Activated CD4-positive, alpha-beta memory T cell treated with anti-CD3 and anti-CD28 coated beads, Interleukin-2, amount 10 ng/mL, durations not matched to agents 7 days and 5 days (primary cell): ENCODE measurements around the gene KIAA0825. TPM values are rescaled to one million over a fixed set of nuclear protein-coding genes. Genes with fewer than 3 reads are reported as not detected.
A peak's percentile ranks its signal among the peaks of the same experiment; 100 is the strongest.
"Not testable (repeated sequence)": the region's sequence is repeated elsewhere in the genome, so short reads cannot be mapped to it uniquely, and the experiment has no call there.

Source experiments
- CTCF ChIA-PET: fragments of 350-600 bp; sonication (Branson Sonifier 250); formaldehyde crosslinking; loops from one replicate; lab custom pipeline; 2021; ENCODE audit warnings: antibody characterized with exemption, inconsistent platforms; lab: Charles Lee
- POLR2A ChIA-PET: fragments of 350-600 bp; sonication (Branson Sonifier 250); formaldehyde crosslinking; loops from one replicate; lab custom pipeline; 2021; ENCODE audit warnings: antibody characterized with exemption; lab: Charles Lee
- DNase-seq: peaks from one replicate; pipeline ENCODE4 v3.0.0-alpha.2; 2020
- H3K27ac Mint-ChIP-seq: one replicate; pipeline ENCODE4 v1.8.0; 2021; ENCODE audit warnings: mild to moderate bottlenecking, mixed read lengths
- H3K27me3 Mint-ChIP-seq: one replicate; pipeline ENCODE4 v1.8.0; 2021; ENCODE audit warnings: mixed read lengths
- H3K36me3 Mint-ChIP-seq: one replicate; pipeline ENCODE4 v1.8.0; 2021; ENCODE audit warnings: low read depth, mixed read lengths
- H3K4me1 Mint-ChIP-seq: one replicate; pipeline ENCODE4 v1.8.0; 2021; ENCODE audit warnings: mixed read lengths
- H3K4me3 Mint-ChIP-seq: one replicate; pipeline ENCODE4 v1.8.0; 2021; ENCODE audit warnings: mild to moderate bottlenecking, mixed read lengths
- H3K9me3 Mint-ChIP-seq: one replicate; pipeline ENCODE4 v1.8.0; 2021; ENCODE audit warnings: mixed read lengths
- total RNA-seq, 2 experiments: library from RNA; stranded (reverse); gene quantifications; one replicate each; pipeline ENCODE4 v1.2.3, GENCODE V29; 2021

The KIAA0825 gene
- total RNA-seq, 2 experiments from 2014 or later = 1.5 to 1.7 TPM

DNA sequence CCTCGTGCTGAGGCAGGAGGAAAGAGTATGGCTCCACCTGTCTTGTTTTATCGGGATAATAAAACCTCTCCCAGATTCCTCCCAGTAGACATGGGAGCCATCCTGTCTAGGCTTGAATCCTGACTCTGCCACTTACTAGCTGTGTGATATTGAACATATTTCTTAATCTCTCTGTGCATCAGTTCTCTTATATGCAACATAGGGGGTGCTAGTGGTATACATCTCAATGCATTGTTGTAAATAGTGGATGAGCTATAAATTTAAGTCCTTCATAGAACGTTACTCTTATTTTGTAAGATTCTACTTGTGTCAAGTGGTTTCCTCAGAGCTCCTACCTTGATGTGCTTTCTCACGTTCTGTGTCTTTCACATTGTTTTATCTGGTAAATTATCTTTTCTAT lies 459.3 kb downstream of the KIAA0825 start:
- no peaks in the 10 kb centered on the region for H3K4me1 Mint-ChIP-seq
- H3K36me3 Mint-ChIP-seq = no peaks in the 10 kb centered on the region
- CTCF ChIA-PET = interaction anchor here (1.3 kb wide), 1 partner anchor 579 kb away, joined by 5 read pairs; no protein-coding TSS in a partner anchor
- no peaks in the 10 kb centered on the region for H3K9me3 Mint-ChIP-seq
- no peaks in the 10 kb centered on the region for H3K27me3 Mint-ChIP-seq
- no peak for DNase-seq
- POLR2A ChIA-PET = no interaction called here
- H3K4me3 Mint-ChIP-seq = no peak overlapping the region
- no peak overlapping the region for H3K27ac Mint-ChIP-seq

DNA sequence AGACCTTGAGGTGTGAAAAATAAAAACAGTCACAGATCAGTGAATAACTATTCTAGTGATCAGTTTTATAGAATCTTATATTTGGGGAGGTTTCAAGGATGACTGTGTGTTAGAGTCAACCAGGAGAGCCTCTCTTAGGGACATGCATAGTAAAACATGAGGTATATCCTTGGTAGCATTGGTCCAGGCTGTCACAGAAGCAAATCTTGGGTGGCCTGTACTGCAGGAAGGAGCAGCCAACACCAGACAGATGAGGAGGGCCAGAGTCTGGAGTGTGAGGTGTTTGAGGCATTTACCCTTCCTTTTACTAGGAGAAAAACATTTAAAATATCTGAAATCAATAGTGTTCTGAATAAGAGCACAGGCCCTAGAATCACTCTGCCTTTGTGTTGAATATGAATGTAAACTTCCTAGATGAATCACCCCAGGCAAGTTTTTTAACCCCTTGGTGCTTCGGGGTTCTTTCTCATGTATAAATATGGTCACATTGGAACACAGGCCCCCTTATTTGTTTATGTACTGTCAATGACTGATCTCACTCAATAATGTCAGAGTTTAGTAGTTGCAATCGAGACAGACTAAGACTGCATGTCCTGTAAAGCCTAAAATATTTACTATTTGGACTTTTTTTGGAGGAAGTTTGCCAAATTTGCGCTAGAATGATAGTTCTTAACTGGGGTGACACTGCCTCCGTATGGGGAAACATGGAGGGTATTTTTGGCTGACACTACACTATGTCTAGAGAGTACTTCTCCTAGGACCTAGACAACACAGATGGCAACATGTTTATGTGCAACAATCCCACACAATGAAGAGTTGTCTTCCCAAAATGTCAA lies 460.5 kb downstream of the KIAA0825 start:
- ChIA-PET POLR2A (no interaction called here), CTCF (no interaction called here)
- H3K4me1 Mint-ChIP-seq = no peaks in the 10 kb centered on the region
- no peaks in the 10 kb centered on the region for H3K36me3 Mint-ChIP-seq
- no peak overlapping the region for H3K4me3 Mint-ChIP-seq
- H3K9me3 Mint-ChIP-seq = no peaks in the 10 kb centered on the region
- H3K27me3 Mint-ChIP-seq = no peaks in the 10 kb centered on the region
- no peak overlapping the region for H3K27ac Mint-ChIP-seq
- DNase-seq = no peak

DNA sequence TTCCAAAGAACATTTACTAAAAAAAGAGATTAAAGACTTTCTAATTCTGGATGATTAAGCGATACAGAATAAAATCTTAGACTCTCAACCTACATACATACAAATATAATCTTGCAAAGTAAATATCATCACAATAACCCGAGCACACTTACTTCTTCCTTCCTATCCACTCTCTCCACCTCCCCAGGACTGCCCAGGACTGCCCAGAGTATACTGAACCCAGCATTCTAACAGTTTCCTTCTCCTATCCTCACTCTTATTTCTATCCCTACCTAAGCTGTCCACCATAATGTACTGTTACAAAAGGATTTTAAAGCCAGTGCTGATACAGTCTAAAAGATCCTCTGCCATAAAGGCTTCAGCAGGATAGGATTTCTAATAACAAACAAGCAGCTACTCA lies 463.7 kb downstream of the KIAA0825 start:
- Mint-ChIP-seq H3K9me3 (no peaks in the 10 kb centered on the region), H3K4me3 (no peak overlapping the region), H3K27ac (no peak overlapping the region), H3K27me3 (no peaks in the 10 kb centered on the region), H3K4me1 (no peaks in the 10 kb centered on the region), H3K36me3 (no peaks in the 10 kb centered on the region)
- no peak for DNase-seq
- ChIA-PET POLR2A (no interaction called here), CTCF (no interaction called here)

DNA sequence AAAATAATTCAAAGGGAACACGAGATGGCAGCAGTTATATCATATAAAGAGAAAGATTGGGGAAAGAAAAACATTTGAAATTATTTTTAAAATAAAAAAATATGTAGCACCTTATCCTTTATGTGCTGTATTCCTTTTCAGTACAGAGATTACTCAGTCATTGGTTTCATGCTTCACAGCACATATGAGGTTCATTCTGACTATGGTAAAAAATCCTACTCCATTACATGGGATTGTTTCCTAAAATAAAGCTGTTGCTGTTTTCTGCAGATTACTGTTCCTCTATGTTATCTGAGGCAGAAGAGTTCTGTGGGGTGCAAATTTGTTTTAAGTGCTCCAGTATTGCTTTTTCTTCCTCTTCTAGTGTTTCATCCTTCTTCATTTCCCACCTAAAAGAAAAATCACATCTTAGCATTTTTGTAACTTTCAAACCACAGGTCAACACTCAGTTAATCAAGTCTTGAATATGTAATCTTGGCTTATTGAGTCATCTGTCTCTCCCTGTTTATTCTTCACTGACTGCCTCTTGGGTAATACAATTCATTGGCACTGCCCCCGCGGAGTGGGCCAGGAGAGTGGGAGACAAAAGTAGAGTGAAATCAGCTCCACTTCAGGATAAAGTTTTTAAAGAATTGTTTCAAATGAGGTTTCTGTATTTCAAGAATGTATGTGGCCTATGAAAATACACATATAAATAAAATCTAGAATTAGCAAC lies 464.5 kb downstream of the KIAA0825 start:
- CTCF ChIA-PET = no interaction called here

DNA sequence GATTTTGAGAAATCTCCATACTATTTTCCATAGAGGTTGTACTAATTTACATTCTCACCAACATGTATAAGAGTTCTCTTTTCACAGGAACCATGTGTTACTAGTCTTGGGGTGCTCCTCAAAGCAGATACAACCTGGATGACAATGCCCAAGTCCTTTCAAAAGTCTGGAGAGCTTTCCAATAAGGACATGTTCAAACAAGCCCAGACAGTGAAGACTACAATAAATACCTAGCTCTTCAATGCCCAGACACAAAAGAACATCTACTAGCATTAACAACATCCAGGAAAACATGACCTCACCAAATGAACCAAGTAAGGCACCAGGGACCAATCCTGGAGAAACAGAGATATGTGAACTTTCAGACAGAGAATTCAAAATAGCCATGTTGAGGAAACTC lies 474.8 kb downstream of the KIAA0825 start:
- POLR2A ChIA-PET, H3K4me1 Mint-ChIP-seq, CTCF ChIA-PET, H3K9me3 Mint-ChIP-seq, DNase-seq, H3K27ac Mint-ChIP-seq, H3K27me3 Mint-ChIP-seq, H3K4me3 Mint-ChIP-seq, H3K36me3 Mint-ChIP-seq: not testable (repeated sequence)

More for the DNA sequence above, 464.5 kb downstream of the KIAA0825 start:
- no peak overlapping the region for H3K27ac Mint-ChIP-seq
- H3K4me3 Mint-ChIP-seq = no peak overlapping the region
- no peaks in the 10 kb centered on the region for H3K4me1 Mint-ChIP-seq
- no peak for DNase-seq
- POLR2A ChIA-PET = no interaction called here
- no peaks in the 10 kb centered on the region for H3K36me3 Mint-ChIP-seq
- no peaks in the 10 kb centered on the region for H3K27me3 Mint-ChIP-seq
- H3K9me3 Mint-ChIP-seq = no peaks in the 10 kb centered on the region

DNA sequence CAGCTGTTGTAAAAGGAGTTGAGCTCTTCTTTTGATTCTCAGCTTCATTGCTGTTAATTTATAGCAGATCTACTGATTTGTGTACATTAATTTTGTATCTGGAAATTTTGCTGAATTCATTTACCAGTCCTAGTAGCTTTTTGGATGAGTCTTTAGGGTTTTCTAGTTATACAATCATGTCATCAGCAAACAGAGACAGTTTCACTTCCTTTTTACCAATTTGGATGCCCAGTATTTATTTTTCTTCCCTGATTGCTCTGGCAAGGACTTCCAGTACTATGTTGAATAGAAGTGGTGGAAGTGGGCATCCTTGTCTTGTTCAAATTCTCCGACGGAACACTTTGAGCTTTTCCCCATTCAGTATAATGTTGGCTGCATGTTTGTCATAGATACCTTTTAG lies 478.1 kb downstream of the KIAA0825 start:
- no peaks in the 10 kb centered on the region for H3K9me3 Mint-ChIP-seq
- ChIA-PET POLR2A (no interaction called here), CTCF (no interaction called here)
- peaks cover 5% of the 10 kb centered on the region for H3K27me3 Mint-ChIP-seq
- no peaks in the 10 kb centered on the region for H3K4me1 Mint-ChIP-seq
- no peak overlapping the region for H3K4me3 Mint-ChIP-seq
- no peak overlapping the region for H3K27ac Mint-ChIP-seq
- DNase-seq = no peak
- H3K36me3 Mint-ChIP-seq = no peaks in the 10 kb centered on the region

DNA sequence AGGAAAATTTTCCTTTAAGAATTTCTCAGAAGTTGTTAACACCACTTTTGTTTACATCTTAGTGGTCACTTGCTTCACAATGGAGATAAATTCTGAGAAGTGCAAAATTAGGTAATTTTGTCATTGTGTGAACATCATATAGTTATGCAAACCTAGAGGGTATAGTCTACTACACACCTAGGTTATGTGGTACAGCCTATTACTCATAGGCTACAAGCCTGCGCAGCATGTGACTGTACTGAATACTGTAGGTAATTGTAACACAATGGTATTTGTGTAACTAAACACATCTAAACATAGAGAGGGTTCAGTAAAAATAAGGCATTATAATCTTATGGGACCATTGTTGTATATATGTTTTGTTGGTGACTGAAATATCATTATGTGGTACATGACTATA lies 488.3 kb downstream of the KIAA0825 start:
- H3K4me1 Mint-ChIP-seq = no peaks in the 10 kb centered on the region
- no peak overlapping the region for H3K27ac Mint-ChIP-seq
- peaks cover 1% of the 10 kb centered on the region for H3K27me3 Mint-ChIP-seq
- H3K9me3 Mint-ChIP-seq = peaks cover 6% of the 10 kb centered on the region
- no peaks in the 10 kb centered on the region for H3K36me3 Mint-ChIP-seq
- H3K4me3 Mint-ChIP-seq = no peak overlapping the region
- no peak for DNase-seq
- ChIA-PET CTCF (no interaction called here), POLR2A (no interaction called here)

DNA sequence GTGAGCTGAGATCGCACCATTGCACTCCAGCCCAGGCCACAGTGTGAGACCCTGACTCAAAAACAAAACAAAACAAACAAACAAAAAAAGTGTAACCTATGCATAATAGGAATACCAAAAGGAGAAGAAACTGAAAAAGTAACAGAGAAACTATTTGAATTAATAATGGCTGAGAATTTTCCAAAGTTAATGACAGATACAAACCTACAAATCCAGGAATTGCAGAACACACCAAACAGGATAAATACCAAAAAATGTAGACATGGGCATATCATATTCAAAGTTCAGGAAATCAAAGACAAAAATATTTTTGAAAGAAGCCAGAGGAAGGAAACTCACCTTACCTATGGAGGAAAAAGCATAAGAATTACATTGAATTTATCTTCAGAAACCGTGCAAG lies 493.3 kb downstream of the KIAA0825 start:
- no peak for DNase-seq
- Mint-ChIP-seq H3K4me3 (no peak overlapping the region), H3K27me3 (peaks cover 3% of the 10 kb centered on the region), H3K36me3 (no peaks in the 10 kb centered on the region), H3K27ac (no peak overlapping the region), H3K9me3 (no peaks in the 10 kb centered on the region), H3K4me1 (no peaks in the 10 kb centered on the region)
- ChIA-PET POLR2A (no interaction called here), CTCF (no interaction called here)

DNA sequence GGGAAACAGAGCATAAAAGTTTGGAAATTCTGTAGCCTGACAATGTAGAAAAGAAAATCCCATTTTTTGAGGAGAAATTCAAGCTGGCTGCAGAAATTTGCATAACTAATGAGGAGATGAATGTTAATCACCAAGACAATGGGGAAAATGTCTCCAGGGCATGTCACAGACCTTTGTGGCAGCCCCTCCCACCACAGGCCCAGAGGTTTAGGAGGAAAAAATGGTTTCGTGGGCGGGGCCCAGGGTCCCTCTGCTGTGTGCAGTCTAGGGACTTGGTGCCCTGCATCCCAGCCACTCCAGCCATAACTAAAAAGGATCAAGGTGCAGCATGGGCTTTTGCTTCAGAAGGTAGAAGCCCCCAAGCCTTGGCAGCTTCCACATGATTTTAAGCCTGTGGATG lies 502.1 kb downstream of the KIAA0825 start:
- H3K27ac Mint-ChIP-seq, POLR2A ChIA-PET, DNase-seq, H3K27me3 Mint-ChIP-seq, H3K4me3 Mint-ChIP-seq, H3K4me1 Mint-ChIP-seq, CTCF ChIA-PET: not testable (repeated sequence)
- Mint-ChIP-seq H3K9me3 (peaks cover 14% of the 10 kb centered on the region), H3K36me3 (peaks cover 12% of the 10 kb centered on the region)

DNA sequence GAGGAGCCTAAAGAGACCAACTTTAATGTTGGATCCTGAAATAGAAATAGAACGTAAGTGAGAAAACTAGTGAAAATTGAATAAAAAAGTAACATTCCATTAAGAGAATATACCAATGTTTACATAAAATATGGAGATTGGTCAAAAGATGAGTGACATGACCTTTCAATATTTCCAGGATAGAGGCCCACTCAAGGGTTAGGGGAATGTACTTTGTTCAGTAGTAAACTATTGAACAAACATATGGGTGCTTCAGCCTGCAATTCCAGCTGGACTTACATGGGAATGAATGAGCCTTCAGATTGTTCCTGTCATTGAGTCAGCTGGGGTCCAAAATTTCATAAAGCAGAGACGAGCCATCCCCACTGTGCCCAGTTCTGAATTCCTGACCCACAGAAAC lies 505.3 kb downstream of the KIAA0825 start:
- Mint-ChIP-seq H3K27me3 (peaks cover 6% of the 10 kb centered on the region), H3K4me1 (peaks cover 26% of the 10 kb centered on the region), H3K9me3 (peaks cover 12% of the 10 kb centered on the region), H3K27ac (no peak overlapping the region), H3K4me3 (no peak overlapping the region), H3K36me3 (peaks cover 16% of the 10 kb centered on the region)
- ChIA-PET CTCF (no interaction called here), POLR2A (no interaction called here)
- DNase-seq = no peak

DNA sequence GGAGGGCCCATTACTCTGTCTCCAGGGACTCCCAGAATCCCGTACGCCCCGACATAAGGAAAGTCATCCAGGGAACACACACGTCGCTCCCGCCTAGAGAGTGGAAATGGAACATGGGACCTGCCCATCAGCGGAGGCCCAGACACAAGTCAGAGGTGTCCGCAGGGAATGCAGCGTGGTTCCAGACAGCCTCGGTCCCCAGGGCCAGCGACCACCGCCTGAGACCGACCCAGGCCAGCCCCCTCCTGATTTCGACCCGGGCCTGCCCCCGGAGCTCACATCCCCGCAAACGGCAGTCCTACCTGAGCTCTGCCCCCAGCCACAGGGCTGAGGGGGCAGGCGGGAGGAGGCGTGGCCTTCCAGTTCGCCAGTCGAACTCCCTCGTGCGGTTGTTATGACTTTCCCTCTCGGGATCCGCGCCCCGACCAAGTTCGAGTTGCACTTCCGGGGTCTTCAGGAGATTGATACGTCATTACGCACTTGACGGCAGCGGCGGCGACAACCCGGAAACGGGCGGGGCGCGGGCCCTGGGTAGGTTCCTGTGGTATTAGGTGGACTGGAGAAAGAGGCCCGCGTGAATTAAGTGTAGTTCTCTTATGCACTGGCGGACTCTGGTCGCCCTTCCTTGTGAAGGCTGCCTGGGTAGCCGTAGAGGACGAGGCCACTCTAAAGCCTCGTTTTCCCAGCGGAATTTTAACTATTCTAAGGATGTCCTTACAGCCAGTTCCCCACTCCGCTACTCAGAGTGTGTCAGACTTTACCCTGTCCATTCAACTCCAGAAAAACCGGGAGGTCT lies 507.0 kb downstream of the KIAA0825 start:
- peak overlapping the region; percentile 89 for H3K4me3 Mint-ChIP-seq
- H3K27ac Mint-ChIP-seq = peak overlapping the region; percentile 85
- ChIA-PET POLR2A (no interaction called here), CTCF (no interaction called here)
- H3K36me3 Mint-ChIP-seq = peaks cover 27% of the 10 kb centered on the region
- peaks cover 6% of the 10 kb centered on the region for H3K27me3 Mint-ChIP-seq
- H3K9me3 Mint-ChIP-seq = peaks cover 12% of the 10 kb centered on the region
- peak; percentile 93 for DNase-seq
- peaks cover 26% of the 10 kb centered on the region for H3K4me1 Mint-ChIP-seq

DNA sequence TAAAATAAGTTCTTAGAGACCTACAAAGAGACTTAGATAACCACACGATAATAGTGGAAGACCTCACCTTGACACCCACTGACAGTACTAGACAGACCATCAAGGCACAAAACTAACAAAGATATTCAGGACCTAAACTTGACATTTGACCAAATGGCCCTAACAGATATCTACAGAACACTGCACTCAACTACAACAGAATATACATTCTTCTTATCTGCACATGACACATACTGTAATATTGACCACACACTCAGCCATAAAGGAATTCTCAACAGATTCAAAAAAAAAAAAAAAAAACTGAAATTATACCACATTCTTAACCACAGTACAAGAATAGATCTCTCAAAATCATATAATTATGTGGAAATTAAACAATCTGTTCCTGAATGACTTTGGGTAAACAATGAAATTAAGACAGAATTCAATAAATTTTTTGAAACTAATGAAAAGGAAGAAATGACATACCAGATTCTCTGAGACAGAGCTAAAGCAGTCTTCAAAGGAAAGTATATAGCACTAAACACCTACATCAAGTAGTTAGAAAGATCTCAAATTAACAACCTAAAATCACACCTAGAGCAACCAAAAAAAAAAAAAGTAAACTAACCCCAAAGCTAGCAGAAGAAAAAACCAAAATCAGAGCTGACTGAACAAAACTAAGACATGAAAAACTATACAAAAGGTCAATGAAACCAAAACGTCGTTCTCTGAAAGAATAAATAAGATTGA lies 514.7 kb downstream of the KIAA0825 start:
- ChIA-PET POLR2A (no interaction called here), CTCF (no interaction called here)
- H3K27me3 Mint-ChIP-seq = no peaks in the 10 kb centered on the region
- no peak for DNase-seq
- H3K4me3 Mint-ChIP-seq = no peak overlapping the region
- H3K36me3 Mint-ChIP-seq = peaks cover 60% of the 10 kb centered on the region
- peaks cover 19% of the 10 kb centered on the region for H3K4me1 Mint-ChIP-seq
- H3K27ac Mint-ChIP-seq = no peak overlapping the region
- H3K9me3 Mint-ChIP-seq = peaks cover 48% of the 10 kb centered on the region
